ENCODE measurements around the gene CPEB4. TPM values are rescaled to one million over a fixed set of nuclear protein-coding genes. Genes with fewer than 3 reads are reported as not detected.

CPEB4 gene
- total and polyA plus RNA-seq, 9 of the 15 experiments (the other 6 are each of a cell fraction or from before 2014, with no cell fraction given): 7.4 to 21.3 (median 12.4) TPM

- TF ChIP-seq, protein P1, sequence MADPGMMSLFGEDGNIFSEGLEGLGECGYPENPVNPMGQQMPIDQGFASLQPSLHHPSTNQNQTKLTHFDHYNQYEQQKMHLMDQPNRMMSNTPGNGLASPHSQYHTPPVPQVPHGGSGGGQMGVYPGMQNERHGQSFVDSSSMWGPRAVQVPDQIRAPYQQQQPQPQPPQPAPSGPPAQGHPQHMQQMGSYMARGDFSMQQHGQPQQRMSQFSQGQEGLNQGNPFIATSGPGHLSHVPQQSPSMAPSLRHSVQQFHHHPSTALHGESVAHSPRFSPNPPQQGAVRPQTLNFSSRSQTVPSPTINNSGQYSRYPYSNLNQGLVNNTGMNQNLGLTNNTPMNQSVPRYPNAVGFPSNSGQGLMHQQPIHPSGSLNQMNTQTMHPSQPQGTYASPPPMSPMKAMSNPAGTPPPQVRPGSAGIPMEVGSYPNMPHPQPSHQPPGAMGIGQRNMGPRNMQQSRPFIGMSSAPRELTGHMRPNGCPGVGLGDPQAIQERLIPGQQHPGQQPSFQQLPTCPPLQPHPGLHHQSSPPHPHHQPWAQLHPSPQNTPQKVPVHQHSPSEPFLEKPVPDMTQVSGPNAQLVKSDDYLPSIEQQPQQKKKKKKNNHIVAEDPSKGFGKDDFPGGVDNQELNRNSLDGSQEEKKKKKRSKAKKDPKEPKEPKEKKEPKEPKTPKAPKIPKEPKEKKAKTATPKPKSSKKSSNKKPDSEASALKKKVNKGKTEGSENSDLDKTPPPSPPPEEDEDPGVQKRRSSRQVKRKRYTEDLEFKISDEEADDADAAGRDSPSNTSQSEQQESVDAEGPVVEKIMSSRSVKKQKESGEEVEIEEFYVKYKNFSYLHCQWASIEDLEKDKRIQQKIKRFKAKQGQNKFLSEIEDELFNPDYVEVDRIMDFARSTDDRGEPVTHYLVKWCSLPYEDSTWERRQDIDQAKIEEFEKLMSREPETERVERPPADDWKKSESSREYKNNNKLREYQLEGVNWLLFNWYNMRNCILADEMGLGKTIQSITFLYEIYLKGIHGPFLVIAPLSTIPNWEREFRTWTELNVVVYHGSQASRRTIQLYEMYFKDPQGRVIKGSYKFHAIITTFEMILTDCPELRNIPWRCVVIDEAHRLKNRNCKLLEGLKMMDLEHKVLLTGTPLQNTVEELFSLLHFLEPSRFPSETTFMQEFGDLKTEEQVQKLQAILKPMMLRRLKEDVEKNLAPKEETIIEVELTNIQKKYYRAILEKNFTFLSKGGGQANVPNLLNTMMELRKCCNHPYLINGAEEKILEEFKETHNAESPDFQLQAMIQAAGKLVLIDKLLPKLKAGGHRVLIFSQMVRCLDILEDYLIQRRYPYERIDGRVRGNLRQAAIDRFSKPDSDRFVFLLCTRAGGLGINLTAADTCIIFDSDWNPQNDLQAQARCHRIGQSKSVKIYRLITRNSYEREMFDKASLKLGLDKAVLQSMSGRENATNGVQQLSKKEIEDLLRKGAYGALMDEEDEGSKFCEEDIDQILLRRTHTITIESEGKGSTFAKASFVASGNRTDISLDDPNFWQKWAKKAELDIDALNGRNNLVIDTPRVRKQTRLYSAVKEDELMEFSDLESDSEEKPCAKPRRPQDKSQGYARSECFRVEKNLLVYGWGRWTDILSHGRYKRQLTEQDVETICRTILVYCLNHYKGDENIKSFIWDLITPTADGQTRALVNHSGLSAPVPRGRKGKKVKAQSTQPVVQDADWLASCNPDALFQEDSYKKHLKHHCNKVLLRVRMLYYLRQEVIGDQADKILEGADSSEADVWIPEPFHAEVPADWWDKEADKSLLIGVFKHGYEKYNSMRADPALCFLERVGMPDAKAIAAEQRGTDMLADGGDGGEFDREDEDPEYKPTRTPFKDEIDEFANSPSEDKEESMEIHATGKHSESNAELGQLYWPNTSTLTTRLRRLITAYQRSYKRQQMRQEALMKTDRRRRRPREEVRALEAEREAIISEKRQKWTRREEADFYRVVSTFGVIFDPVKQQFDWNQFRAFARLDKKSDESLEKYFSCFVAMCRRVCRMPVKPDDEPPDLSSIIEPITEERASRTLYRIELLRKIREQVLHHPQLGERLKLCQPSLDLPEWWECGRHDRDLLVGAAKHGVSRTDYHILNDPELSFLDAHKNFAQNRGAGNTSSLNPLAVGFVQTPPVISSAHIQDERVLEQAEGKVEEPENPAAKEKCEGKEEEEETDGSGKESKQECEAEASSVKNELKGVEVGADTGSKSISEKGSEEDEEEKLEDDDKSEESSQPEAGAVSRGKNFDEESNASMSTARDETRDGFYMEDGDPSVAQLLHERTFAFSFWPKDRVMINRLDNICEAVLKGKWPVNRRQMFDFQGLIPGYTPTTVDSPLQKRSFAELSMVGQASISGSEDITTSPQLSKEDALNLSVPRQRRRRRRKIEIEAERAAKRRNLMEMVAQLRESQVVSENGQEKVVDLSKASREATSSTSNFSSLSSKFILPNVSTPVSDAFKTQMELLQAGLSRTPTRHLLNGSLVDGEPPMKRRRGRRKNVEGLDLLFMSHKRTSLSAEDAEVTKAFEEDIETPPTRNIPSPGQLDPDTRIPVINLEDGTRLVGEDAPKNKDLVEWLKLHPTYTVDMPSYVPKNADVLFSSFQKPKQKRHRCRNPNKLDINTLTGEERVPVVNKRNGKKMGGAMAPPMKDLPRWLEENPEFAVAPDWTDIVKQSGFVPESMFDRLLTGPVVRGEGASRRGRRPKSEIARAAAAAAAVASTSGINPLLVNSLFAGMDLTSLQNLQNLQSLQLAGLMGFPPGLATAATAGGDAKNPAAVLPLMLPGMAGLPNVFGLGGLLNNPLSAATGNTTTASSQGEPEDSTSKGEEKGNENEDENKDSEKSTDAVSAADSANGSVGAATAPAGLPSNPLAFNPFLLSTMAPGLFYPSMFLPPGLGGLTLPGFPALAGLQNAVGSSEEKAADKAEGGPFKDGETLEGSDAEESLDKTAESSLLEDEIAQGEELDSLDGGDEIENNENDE (IDR thresholded peaks at IDR 0.05; ENCODE audit: low read depth, low read length): no peak
- TF ChIP-seq IRF9 (tag; IDR thresholded peaks at IDR 0.05) (no peak), KHSRP (IDR thresholded peaks at IDR 0.05) (no peak), ZFPM2 (CRISPR knock-in tag; IDR thresholded peaks at IDR 0.05) (no peak), ZNF696 (CRISPR knock-in tag; conservative IDR thresholded peaks at IDR 0.05) (no peak), THRAP3 (IDR thresholded peaks at IDR 0.05; ENCODE audit: borderline replicate concordance) (no peak), CBX1 (IDR thresholded peaks at IDR 0.05; ENCODE audit: low read depth) (peak; percentile 13; the same call in 1 of the 2 replicates)
- TF ChIP-seq, protein P2, sequence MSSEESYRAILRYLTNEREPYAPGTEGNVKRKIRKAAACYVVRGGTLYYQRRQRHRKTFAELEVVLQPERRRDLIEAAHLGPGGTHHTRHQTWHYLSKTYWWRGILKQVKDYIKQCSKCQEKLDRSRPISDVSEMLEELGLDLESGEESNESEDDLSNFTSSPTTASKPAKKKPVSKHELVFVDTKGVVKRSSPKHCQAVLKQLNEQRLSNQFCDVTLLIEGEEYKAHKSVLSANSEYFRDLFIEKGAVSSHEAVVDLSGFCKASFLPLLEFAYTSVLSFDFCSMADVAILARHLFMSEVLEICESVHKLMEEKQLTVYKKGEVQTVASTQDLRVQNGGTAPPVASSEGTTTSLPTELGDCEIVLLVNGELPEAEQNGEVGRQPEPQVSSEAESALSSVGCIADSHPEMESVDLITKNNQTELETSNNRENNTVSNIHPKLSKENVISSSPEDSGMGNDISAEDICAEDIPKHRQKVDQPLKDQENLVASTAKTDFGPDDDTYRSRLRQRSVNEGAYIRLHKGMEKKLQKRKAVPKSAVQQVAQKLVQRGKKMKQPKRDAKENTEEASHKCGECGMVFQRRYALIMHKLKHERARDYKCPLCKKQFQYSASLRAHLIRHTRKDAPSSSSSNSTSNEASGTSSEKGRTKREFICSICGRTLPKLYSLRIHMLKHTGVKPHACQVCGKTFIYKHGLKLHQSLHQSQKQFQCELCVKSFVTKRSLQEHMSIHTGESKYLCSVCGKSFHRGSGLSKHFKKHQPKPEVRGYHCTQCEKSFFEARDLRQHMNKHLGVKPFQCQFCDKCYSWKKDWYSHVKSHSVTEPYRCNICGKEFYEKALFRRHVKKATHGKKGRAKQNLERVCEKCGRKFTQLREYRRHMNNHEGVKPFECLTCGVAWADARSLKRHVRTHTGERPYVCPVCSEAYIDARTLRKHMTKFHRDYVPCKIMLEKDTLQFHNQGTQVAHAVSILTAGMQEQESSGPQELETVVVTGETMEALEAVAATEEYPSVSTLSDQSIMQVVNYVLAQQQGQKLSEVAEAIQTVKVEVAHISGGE (CRISPR knock-in tag; IDR thresholded peaks at IDR 0.05): no peak
- TF ChIP-seq, protein P3, sequence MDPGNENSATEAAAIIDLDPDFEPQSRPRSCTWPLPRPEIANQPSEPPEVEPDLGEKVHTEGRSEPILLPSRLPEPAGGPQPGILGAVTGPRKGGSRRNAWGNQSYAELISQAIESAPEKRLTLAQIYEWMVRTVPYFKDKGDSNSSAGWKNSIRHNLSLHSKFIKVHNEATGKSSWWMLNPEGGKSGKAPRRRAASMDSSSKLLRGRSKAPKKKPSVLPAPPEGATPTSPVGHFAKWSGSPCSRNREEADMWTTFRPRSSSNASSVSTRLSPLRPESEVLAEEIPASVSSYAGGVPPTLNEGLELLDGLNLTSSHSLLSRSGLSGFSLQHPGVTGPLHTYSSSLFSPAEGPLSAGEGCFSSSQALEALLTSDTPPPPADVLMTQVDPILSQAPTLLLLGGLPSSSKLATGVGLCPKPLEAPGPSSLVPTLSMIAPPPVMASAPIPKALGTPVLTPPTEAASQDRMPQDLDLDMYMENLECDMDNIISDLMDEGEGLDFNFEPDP (CRISPR knock-in tag; IDR thresholded peaks at IDR 0.05): no peak
These were observed 21.1 kb upstream of the CPEB4 start (continued) for GRCh38 chr5:173866858-173867679.
